NCI-H2171 (cell line): ENCODE measurements around the gene CAMTA1.
"Not testable (repeated sequence)": the region's sequence is repeated elsewhere in the genome, so short reads cannot be mapped to it uniquely, and the experiment has no call there.

Source experiments
- DNase-seq: peaks from one replicate; lab custom pipeline; 2025; lab: John Stamatoyannopoulos, UW

Gene CAMTA1

GRCh38 chr1:6785318-6785727 is at the start of gene CAMTA1:
Gene CAMTA1, plus strand, starts transcription at chr1:6785454. Its CDS starts 77 bp downstream, at chr1:6785531.
- no peak for DNase-seq

GRCh38 chr1:6738987-6739676 is 46.1 kb upstream of the CAMTA1 start:
- no peak for DNase-seq

GRCh38 chr1:6742676-6743188 is 42.5 kb upstream of the CAMTA1 start:
- DNase-seq, result not testable (repeated sequence)

- no peak for DNase-seq
These were observed 41.8 kb upstream of the CAMTA1 start for GRCh38 chr1:6743189-6744101.

GRCh38 chr1:6745073-6745472 is 40.2 kb upstream of the CAMTA1 start:
- DNase-seq, result no peak

- no peak for DNase-seq
These were observed 37.6 kb upstream of the CAMTA1 start for GRCh38 chr1:6747674-6748073.

- DNase-seq, result no peak
These were observed 34.8 kb upstream of the CAMTA1 start for GRCh38 chr1:6750490-6750889.

- peak; percentile 64 for DNase-seq
These were observed 31.7 kb upstream of the CAMTA1 start for GRCh38 chr1:6753320-6754140.

- DNase-seq, result no peak
These were observed 28.8 kb upstream of the CAMTA1 start for GRCh38 chr1:6756457-6756856.

- no peak for DNase-seq
These were observed 27.4 kb upstream of the CAMTA1 start for GRCh38 chr1:6757719-6758435.

- no peak for DNase-seq
These were observed 24.0 kb upstream of the CAMTA1 start for GRCh38 chr1:6761196-6761737.

GRCh38 chr1:6762060-6762459 is 23.2 kb upstream of the CAMTA1 start:
- no peak for DNase-seq

- no peak for DNase-seq
These were observed 14.4 kb upstream of the CAMTA1 start for GRCh38 chr1:6770751-6771440.

GRCh38 chr1:6771441-6771769 is 13.8 kb upstream of the CAMTA1 start:
- no peak for DNase-seq

GRCh38 chr1:6774381-6774780 is 10.9 kb upstream of the CAMTA1 start:
- DNase-seq, result no peak

GRCh38 chr1:6775261-6776043 is 9.8 kb upstream of the CAMTA1 start:
- no peak for DNase-seq

- DNase-seq, result no peak
These were observed 8.9 kb upstream of the CAMTA1 start for GRCh38 chr1:6776389-6776788.

- no peak for DNase-seq
These were observed 8.4 kb upstream of the CAMTA1 start for GRCh38 chr1:6776895-6777294.

GRCh38 chr1:6777813-6778212 is 7.4 kb upstream of the CAMTA1 start:
- no peak for DNase-seq
